ENCODE results near the gene ZFP82. TPM values are rescaled to one million over a fixed set of nuclear protein-coding genes. Genes with fewer than 3 reads are reported as not detected.

ZFP82 gene
- total RNA-seq = 4.7 TPM

DNA sequence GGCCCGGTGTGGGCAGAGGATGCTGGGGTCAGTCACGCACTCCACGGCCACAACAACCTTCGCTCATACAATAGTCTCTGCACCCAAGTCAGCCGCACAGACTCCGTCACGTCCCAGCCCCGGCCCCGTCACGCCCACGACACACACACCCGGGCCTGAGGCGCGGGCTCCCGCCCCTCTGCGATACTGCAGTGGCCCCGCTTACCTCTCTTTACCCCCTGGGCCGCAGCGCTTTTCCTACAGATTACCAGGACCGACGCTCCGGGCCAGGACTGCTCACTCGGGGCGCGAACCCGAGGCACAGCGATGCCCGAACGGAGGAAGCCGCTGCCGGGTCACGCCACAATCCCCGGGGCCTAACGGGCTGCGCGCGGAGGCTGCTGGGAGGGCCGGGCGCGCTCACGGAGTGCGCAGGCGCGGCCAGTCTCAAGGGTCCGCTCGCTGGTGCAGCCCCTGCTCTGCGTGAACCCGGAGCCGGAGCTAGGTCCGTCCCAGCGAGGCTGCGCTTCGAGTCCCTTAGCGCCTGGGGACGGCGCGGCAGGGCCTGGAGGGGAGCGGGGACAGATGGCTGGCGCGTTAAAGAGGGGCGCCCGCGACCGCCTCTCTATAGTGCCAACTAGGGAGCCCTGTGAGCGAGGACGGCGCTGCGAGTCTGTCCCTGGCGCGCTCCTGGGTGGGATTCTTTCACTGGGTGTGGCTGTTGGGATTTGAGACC is at the start of gene ZFP82:
ZFP82 (minus strand) TSS at position 358 of the 715 bp plus-strand sequence. CDS start 8,855 bp downstream, outside the sequence.
- peak within 1 kb of the TSS; percentile 90 for H3K27ac ChIP-seq
- no peaks in the 10 kb centered on the region for H3K9me3 ChIP-seq
- peaks cover 10% of the 10 kb centered on the region for H3K4me1 ChIP-seq
- peak within 1 kb of the TSS; percentile 77 to 82 for H3K4me3 ChIP-seq
- intact Hi-C loops (cut with DNase I) = loop anchor here (2.0 kb wide), 1 partner anchor 40 kb away; the partner anchor contains the start of gene ZFP14
- no peaks in the 10 kb centered on the region for H3K36me3 ChIP-seq
- H3K27me3 ChIP-seq = no peaks in the 10 kb centered on the region
- DNase-seq (ENCODE audit: extremely low spot score in 2 of 2) = no peak
- TF ChIP-seq, protein P1, sequence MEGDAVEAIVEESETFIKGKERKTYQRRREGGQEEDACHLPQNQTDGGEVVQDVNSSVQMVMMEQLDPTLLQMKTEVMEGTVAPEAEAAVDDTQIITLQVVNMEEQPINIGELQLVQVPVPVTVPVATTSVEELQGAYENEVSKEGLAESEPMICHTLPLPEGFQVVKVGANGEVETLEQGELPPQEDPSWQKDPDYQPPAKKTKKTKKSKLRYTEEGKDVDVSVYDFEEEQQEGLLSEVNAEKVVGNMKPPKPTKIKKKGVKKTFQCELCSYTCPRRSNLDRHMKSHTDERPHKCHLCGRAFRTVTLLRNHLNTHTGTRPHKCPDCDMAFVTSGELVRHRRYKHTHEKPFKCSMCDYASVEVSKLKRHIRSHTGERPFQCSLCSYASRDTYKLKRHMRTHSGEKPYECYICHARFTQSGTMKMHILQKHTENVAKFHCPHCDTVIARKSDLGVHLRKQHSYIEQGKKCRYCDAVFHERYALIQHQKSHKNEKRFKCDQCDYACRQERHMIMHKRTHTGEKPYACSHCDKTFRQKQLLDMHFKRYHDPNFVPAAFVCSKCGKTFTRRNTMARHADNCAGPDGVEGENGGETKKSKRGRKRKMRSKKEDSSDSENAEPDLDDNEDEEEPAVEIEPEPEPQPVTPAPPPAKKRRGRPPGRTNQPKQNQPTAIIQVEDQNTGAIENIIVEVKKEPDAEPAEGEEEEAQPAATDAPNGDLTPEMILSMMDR (IDR thresholded peaks at IDR 0.05) = no peak
- TF ChIP-seq POLR2A (IDR thresholded peaks at IDR 0.05) (peak in 1 of 2 donors; percentile 21), POLR2AphosphoS5 (IDR thresholded peaks at IDR 0.05; ENCODE audit: insufficient read depth in 1 of 2, low read depth in 1 of 2) (peak; percentile 75 to 80)

DNA sequence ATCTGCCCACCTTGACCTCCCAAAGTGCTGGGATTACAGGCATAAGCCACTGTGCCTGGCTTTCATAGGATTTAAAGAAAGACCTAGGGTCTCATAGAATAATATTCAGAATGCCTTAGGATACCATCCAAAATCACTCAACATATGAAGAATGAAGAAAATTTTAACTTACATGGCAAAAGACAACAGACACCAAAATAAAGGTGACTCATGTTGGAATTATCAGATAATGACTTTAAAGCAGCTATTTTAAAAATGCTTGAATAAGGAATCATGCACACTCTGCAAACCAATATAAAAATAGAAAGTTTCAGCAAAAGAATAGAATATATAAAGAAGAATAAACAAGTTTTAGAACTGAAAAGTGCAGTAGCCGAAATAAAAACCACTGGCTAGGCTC is 41.6 kb upstream of the ZFP82 start:
- no peak for DNase-seq (ENCODE audit: extremely low spot score in 2 of 2)
- peaks cover 0 to 35% of the 10 kb centered on the region in 2 donors for H3K36me3 ChIP-seq
- H3K4me1 ChIP-seq = no peaks in the 10 kb centered on the region
- peaks cover 6% of the 10 kb centered on the region for H3K9me3 ChIP-seq
- H3K27me3 ChIP-seq = no peaks in the 10 kb centered on the region
- intact Hi-C loops (cut with DNase I) = no loop called here
- H3K4me3 ChIP-seq = no peak overlapping the region
- TF ChIP-seq POLR2AphosphoS5 (IDR thresholded peaks at IDR 0.05; ENCODE audit: insufficient read depth in 1 of 2, low read depth in 1 of 2) (no peak), POLR2A (IDR thresholded peaks at IDR 0.05) (no peak)
- TF ChIP-seq, protein P1 (IDR thresholded peaks at IDR 0.05) = no peak
- no peak overlapping the region for H3K27ac ChIP-seq

DNA sequence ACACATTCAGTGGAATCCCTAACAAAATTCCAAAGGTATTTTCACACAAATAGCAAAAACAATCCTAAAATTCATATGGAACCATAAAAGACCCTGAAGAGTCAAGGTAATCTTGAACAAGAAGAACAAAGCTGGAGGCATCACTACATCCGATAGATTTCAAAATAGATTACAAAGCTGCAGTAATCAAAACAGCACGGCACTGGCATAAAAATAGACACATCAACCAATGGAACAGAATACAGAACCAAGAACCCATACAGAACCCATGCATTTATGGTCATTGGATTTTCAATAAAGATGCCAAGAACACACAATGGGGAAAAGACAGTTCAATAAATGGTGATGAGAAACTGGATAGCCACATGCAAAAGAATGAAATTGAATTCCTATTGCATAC is 38.4 kb upstream of the ZFP82 start:
- H3K4me1 ChIP-seq = no peaks in the 10 kb centered on the region
- intact Hi-C loops (cut with DNase I) = no loop called here
- H3K9me3 ChIP-seq = peaks cover 16% of the 10 kb centered on the region
- TF ChIP-seq, protein P1 (IDR thresholded peaks at IDR 0.05) = no peak
- TF ChIP-seq POLR2AphosphoS5 (IDR thresholded peaks at IDR 0.05; ENCODE audit: insufficient read depth in 1 of 2, low read depth in 1 of 2) (no peak), POLR2A (IDR thresholded peaks at IDR 0.05) (no peak)
- H3K27me3 ChIP-seq = no peaks in the 10 kb centered on the region
- no peak overlapping the region for H3K4me3 ChIP-seq
- H3K36me3 ChIP-seq = peaks cover 0 to 51% of the 10 kb centered on the region in 2 donors
- no peak overlapping the region for H3K27ac ChIP-seq
- DNase-seq (ENCODE audit: extremely low spot score in 2 of 2) = no peak

DNA sequence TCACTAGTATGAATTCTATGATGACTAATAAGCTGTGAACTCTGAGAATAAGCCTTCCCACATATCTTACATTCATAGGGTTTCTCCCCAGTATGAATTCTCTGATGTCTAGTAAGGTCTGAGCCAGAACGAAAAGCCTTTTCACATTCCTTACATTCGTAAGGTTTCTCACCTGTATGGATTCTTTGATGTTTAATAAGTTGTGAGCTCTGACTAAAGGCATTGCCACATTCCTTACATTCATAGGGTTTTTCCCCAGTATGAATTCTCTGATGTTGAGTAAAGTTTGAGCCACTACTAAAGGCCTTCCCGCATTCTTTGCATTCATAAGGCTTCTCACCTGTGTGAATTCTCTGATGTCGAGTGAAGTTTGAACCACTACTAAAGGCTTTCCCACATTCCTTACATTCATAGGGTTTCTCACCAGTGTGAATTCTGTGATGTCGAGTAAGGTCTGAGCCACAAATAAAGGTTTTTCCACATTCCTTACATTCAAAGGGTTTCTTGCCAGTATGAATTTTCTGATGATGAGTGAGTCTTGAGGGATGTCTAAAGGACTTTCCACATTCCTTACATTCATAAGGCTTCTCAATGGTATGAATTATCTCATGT is 30.7 kb upstream of the ZFP82 start:
- TF ChIP-seq, protein P1 (IDR thresholded peaks at IDR 0.05) = no peak
- TF ChIP-seq POLR2A (IDR thresholded peaks at IDR 0.05) = no peak
- TF ChIP-seq POLR2AphosphoS5 (IDR thresholded peaks at IDR 0.05; ENCODE audit: insufficient read depth in 1 of 2, low read depth in 1 of 2) = no peak
- no peak overlapping the region for H3K4me3 ChIP-seq
- no peak for DNase-seq (ENCODE audit: extremely low spot score in 2 of 2)
- H3K27ac ChIP-seq = no peak overlapping the region
- intact Hi-C loops (cut with DNase I) = no loop called here
- H3K27me3 ChIP-seq = no peaks in the 10 kb centered on the region
- peaks cover 62% of the 10 kb centered on the region for H3K9me3 ChIP-seq
- H3K36me3 ChIP-seq = peaks cover 0 to 78% of the 10 kb centered on the region in 2 donors
- H3K4me1 ChIP-seq = no peaks in the 10 kb centered on the region

DNA sequence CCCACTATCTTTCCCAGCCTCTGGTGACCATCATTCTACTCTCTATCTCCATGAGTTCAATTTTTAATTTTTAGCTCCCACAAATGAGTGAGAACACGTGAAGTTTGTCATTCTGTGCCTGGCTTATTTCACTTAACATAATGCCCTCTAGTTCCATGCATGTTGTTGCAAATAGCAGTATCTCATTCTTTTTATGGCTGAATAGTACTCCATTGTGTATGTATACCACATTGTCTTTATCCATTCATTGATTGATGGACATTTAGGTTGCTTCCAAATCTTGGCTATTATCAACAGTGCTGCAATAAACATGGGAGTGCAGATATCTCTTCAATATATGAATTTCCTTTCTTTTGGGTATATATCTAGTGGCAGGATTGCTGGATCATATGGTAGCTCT is 22.9 kb upstream of the ZFP82 start:
- H3K27ac ChIP-seq = no peak overlapping the region
- H3K27me3 ChIP-seq = no peaks in the 10 kb centered on the region
- intact Hi-C loops (cut with DNase I) = no loop called here
- no peak for DNase-seq (ENCODE audit: extremely low spot score in 2 of 2)
- no peaks in the 10 kb centered on the region for H3K4me1 ChIP-seq
- TF ChIP-seq, protein P1 (IDR thresholded peaks at IDR 0.05) = no peak
- TF ChIP-seq POLR2AphosphoS5 (IDR thresholded peaks at IDR 0.05; ENCODE audit: insufficient read depth in 1 of 2, low read depth in 1 of 2) (no peak), POLR2A (IDR thresholded peaks at IDR 0.05) (no peak)
- peaks cover 36% of the 10 kb centered on the region for H3K9me3 ChIP-seq
- H3K36me3 ChIP-seq = peaks cover 0 to 3% of the 10 kb centered on the region in 2 donors
- no peak overlapping the region for H3K4me3 ChIP-seq
